GM21576 (cell line): ENCODE measurements around the gene NCLN.
"Not testable (repeated sequence)": the region's sequence is repeated elsewhere in the genome, so short reads cannot be mapped to it uniquely, and the experiment has no call there.

Experiments used
- ATAC-seq: cut with Tn5 transposase; IDR thresholded peaks from one replicate; pipeline ENCODE4 v1.9.1; 2021; ENCODE audit warnings: mild to moderate bottlenecking, moderate library complexity; ENCODE audit not compliant: unreplicated experiment

The NCLN gene

GRCh38 chr19:3196064-3196932, 10.6 kb downstream of the NCLN start:
- no peak for ATAC-seq

DNA sequence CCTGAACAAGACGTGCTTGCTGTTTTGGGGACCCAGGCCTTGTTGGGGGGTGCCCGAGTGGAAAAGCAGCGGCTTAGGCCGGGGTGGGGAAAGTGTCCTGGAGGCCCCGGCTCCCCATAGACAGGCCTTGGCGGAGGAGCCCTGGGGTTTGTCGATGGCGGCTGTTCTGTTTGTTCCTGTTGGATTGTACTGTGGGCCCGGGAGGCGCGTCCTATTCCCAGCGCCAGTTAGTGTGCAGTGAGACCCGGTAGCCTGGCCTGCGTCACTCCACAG, 11.1 kb downstream of the NCLN start:
- ATAC-seq: no peak

DNA sequence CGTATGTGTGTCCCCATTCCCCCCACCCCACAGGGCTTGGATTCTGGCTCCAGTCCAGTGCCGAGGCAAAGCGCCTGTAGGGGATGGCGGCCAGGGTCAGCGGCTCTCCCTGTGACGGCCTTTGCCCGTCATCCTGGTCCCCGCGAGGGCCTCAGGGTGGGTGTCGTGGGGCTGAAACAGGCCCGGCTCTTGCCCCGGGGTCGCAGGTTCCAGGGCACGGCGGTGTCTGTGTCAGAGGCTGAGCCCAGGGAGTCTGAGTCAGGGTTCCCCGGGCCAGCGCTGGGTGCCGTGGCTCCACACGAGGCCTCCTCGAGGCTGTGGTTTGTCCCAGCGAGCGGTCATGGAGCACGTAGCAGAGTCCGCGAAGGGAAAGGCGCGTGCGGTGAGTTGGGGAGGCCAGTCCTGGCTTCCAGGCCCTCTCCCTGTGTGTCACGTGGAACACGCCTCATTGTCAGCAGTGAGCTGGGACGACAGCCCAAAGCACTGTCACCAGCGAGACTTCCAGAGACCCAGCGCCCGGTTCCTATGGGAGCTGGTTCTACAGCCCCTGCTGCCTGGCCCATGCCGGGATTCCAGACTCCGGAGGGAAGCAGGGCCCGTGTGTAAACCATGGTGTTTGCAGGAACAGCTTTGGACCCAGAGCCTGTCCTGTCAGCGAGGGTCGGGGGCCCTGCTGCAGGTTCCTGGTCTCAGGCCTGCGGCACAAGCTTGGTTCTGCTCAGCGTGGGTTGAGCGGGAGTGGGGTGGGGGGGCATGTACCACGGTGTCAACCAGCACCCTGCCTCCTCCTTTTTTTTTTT, 13.4 kb downstream of the NCLN start:
- no peak for ATAC-seq

DNA sequence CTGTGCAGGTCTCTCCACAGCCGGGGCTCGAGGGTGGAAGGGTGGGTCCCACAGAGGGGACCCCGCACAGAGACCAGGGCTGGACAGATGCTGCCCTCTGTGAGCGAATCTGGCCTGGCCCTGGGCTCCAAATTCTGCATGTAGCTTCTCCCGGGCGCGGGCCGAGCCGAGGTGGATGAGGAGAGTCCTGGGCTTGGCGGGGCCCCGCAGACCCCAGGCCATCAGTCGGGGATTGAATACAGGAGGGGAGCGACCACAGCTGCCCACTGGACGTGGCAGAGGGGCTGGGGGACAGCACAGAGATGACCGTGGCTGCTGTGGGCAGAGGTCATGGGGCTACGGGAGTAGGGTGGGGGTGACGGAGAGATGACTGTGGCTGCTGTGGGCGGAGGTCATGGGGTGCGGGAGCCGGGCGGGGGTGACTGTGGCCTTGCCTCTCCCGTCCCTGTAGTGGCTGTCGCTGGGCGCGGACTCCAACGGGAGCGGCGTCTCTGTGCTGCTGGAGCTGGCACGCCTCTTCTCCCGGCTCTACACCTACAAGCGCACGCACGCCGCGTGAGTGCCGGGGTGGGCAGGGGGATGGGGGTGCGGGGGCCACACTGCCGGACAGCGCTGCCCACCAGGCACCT, 15.5 kb downstream of the NCLN start:
- no peak for ATAC-seq

DNA sequence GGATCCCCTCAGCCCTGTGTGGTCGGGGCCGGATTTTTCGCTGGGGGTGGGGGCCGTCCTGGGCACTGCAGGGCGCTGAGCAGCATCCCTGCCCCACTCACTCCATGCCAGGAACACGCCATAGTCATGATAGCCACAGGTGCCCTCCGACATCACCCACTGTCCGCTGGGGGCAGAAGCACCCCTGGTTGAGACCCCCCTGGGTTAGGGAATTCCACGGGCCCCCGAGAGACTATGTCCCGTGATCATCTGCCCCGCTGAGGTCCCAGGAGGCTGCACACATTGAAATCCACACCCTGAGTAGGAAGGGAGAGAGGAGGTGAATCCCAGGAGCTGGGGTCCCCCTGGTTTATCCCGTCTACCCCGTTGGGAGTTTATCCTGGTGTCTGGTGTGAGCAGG, 16.2 kb downstream of the NCLN start:
- ATAC-seq: no peak

DNA sequence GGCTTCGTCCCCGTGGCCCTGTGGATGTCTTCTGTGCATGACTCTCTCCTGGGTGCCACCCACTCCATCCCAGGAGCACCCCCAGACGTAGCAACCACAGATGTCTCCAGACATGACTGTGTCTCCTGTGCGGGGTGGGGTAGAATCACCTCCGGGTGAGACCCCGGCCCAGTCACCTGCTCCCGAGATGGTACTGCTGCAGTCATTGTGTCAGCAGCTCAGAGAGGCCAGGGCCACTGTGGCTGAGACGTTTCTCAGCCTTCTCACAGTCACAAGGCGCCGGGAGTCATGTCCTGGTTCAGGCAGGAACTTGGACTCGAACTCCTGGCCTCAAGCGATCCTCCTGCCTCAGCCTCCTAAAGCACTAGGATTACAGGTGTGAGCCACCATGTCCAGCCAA, 16.6 kb downstream of the NCLN start:
- ATAC-seq: no peak

DNA sequence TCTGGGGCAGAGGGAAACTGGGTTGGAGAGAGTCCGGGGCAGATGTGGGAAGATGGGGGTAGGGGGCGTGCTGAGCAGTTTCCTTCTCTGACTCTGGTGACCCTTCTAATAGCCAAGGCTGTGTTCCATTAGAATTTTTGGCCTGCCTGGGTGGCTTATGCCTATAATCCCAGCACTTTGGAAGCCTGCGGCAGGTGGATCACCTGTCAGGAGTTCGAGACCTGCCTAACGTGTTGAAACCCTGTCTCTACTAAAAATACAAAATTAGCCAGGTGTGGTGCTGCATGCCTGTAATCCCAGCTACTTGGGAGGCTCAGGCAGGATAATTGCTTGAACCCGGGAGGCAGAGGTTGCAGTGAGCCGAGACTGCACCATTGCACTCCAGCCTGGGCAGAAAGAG, 17.2 kb downstream of the NCLN start:
- not testable (repeated sequence) for ATAC-seq

DNA sequence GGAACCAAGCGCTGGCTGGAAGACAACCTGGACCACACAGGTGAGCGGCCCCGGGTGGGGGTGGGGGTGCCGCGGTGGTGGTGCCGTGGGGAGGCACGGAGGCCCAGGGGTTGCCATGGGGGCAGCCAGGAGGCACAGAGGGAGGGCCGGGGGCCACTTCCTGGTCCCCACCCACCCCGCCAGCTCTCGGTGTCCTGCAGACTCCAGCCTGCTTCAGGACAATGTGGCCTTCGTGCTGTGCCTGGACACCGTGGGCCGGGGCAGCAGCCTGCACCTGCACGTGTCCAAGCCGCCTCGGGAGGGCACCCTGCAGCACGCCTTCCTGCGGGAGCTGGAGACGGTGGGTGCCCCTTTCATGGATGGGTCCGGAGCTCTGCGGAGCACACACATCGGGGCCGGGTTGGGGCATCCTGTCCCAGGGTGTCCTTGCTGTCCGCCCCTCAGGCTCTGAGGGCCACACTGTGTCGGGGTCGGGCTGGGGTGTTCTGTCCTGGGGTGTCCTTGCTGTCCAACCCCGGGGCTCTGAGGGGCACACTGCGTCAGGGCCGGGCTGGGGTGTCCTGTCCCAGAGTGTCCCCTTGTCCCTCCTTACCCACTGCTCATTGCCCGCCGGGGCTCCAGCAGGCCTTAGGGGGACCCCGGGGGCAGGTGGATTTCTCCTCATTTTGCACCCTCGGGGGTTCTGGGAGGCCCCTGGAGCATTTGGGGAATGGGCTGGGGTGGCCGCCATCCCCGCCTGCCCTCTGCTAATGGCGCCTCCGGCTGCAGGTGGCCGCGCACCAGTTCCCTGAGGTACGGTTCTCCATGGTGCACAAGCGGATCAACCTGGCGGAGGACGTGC, 18.3 kb downstream of the NCLN start:
- ATAC-seq: no peak

- ATAC-seq: no peak
Observed at GRCh38 chr19:3204646-3205275, 19.0 kb downstream of the NCLN start.

GRCh38 chr19:3206216-3206953, 20.7 kb downstream of the NCLN start:
- ATAC-seq: no peak

DNA sequence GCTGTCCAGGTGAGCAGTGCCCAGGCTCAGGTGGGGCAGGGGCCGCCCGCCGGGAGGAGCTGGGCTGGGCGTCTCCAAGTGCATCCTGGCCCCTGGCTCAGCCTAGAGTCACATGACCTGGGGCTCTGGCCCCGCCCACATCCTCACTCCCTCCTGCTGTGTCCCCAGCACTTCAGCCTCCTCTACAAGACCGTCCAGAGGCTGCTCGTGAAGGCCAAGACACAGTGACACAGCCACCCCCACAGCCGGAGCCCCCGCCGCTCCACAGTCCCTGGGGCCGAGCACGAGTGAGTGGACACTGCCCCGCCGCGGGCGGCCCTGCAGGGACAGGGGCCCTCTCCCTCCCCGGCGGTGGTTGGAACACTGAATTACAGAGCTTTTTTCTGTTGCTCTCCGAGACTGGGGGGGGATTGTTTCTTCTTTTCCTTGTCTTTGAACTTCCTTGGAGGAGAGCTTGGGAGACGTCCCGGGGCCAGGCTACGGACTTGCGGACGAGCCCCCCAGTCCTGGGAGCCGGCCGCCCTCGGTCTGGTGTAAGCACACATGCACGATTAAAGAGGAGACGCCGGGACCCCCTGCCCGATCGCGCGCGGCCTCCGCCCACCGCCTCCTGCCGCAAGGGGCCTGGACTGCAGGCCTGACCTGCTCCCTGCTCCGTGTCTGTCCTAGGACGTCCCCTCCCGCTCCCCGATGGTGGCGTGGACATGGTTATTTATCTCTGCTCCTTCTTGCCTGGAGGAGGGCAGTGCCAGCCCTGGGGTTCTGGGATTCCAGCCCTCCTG, 21.9 kb downstream of the NCLN start:
- ATAC-seq: no peak

GRCh38 chr19:3208317-3209207, 22.8 kb downstream of the NCLN start:
- no peak for ATAC-seq

DNA sequence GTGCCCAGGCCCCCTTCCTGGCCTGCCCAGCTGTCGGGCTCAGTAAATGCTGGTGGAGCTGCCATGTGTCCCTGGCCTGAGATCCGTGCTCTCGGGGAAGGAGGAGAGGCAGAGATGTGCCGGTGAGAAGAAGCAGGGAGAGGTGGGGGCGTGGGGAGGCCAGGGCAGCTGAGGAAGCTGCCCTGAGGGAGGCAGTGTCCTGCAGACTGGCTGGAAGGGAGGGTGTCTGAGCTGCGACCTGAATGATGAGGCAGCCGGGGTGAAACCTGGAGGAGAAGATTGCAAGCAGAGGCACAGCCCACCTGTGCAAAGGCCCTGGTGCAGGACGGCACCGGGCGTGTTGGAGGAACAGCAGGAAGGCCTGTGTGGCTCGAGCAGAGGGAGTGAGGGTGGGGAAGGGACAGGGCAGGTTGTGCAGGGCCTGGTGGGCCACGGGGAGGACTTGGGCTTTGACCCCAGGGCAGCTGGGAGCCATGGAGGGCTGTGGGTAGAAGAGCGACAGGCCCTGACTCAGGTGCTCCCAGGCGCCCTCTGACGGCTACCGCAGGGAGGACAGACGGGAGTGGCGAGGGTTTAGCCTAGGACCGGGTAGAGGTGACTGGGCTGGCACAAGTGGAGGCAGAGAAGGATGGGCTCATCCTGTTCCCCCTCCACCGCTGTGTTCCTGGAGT, 24.8 kb downstream of the NCLN start:
- no peak for ATAC-seq

DNA sequence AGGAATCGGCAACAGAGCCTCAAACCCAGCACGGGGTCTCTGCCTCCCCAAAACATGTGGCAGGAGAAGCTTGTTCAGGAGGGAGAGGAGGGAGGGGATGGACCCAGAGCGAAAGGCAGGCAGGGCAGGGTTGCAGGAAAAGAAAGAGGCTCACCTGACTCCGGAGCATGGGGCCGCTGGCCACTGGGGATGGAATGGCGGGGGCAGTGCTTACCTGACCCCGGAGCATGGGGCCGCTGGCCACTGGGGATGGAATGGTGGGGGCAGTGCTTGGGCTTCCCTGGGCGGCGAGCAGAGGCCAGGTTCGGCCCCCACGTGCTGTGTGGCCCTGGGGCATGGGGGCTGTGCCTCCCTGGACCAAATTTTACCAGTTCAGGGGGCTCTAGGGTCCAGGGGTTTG, 25.5 kb downstream of the NCLN start:
- no peak for ATAC-seq

DNA sequence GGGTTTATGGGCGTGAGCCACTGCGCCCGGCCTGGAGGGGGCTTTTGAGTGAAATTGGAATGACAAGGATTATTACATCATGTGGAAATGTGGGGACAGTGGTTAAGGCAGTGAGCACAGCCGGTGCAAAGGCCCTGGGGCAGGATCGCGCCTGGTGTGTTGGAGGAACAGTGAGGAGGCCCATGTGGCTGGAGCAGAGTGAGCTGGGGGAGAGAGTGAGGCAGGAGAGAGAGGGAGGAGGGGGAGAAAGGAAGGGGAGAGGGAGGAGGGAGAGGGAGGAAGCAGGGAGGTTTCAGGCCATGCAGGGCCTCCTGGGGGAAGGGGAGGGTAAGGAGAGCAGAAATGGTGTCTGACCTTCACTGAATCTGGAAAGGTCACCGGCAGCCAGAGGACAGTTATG, 27.4 kb downstream of the NCLN start:
- ATAC-seq: no peak

- ATAC-seq: no peak
Observed at GRCh38 chr19:3216874-3217273, 31.1 kb downstream of the NCLN start.

DNA sequence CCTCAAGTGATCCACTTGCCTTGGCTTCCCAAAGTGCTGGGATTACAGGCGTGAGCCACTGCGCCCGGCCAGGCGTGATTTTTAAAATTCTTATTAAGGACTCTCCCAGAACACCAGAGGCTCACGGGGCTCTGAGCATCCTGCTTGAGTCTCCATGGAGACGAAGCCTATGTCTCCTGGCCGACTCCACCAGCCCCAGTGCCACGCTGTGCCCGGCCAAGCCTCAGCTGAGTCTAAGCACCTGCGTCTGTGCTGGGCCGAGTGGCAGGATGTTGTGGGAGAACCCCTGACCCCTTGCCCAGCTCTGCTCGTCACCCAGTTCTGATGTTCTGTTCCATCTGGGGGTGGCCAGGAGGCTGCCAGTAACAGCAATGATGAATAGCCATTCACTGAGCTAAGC, 34.8 kb downstream of the NCLN start:
- no peak for ATAC-seq

DNA sequence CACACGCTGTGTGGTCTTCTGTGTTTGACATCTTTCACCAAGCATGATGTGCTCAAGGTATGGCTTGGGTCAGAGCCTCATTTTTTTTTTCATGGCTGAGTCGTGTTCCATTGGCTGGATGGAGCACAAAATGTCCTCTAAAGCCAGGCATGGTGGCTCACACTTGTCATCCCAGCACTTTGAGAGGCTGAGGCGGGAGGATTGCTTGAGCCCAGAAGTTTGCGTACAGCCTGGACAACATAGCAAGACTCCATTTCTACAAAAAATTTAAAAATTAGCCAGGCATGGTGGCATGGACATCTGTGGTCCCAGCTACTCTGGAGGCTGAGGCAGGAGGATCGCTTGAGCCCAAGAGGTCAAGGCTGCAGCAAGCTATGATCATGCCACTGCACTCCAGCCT, 35.8 kb downstream of the NCLN start:
- not testable (repeated sequence) for ATAC-seq
